Adrenal gland (tissue), 5 donors: ENCODE data around the gene PI4KA.
"Not testable (repeated sequence)": the region's sequence is repeated elsewhere in the genome, so short reads cannot be mapped to it uniquely, and the experiment has no call there.

Source experiments
- POLR2A ChIP-seq, 2 donors: fragments of 450-650 bp; IDR thresholded peaks; one replicate each; pipeline ENCODE4 v1.6.1; 2017; ENCODE audit warnings: antibody characterized with exemption in 2 of 2, mild to moderate bottlenecking in 2 of 2, moderate library complexity in 1 of 2
- TF ChIP-seq, protein P1 (sequence below), 6 experiments: fragments of 450-650 bp in 4 of 6; fragments of 200-600 bp in 2 of 6; sonication (generic) in 1 of 6; IDR thresholded peaks; 1 replicate in 5 of 6; 2 replicates in 1 of 6; pipeline versions ENCODE4 v1.5.1 to v1.8.0; 2016 to 2021; ENCODE audit warnings: antibody characterized with exemption in 6 of 6, mild to moderate bottlenecking in 2 of 6, moderate library complexity in 1 of 6
- donor health status: DM: no; HTN: no; CAD: no.

DNA sequence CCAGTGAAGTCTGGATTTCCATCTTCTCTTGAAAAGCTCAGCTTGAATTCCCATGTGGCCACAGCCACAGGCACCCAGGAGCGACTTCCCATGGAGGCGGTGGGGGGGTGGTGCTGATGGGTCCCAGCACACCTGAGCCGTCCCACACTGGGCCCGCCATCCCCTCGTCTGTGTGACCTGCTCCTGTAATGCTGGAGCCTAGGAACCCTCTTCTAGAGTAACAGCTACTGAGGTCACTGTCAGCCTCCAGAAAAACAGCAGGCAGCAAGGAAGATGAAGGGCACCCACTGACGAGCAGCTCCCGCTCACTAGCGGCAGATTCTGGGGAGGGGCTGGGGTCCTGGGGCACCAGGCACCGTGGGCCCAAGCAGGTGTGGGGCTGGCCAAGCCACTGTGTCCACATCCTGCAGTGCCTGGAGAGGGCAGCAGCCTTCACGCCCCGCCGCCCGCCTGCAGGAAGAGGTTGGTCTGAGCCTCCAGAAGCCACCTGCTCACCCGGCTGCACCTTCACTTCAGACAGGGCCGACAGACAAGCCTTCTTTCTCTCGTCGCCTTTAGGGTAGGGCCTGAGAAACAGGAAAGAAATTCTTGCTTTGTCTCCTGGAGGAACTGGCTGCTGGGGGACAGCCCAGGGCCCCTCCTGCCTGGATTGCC lies 141.3 kb downstream of the PI4KA start:
- TF ChIP-seq, protein P1, sequence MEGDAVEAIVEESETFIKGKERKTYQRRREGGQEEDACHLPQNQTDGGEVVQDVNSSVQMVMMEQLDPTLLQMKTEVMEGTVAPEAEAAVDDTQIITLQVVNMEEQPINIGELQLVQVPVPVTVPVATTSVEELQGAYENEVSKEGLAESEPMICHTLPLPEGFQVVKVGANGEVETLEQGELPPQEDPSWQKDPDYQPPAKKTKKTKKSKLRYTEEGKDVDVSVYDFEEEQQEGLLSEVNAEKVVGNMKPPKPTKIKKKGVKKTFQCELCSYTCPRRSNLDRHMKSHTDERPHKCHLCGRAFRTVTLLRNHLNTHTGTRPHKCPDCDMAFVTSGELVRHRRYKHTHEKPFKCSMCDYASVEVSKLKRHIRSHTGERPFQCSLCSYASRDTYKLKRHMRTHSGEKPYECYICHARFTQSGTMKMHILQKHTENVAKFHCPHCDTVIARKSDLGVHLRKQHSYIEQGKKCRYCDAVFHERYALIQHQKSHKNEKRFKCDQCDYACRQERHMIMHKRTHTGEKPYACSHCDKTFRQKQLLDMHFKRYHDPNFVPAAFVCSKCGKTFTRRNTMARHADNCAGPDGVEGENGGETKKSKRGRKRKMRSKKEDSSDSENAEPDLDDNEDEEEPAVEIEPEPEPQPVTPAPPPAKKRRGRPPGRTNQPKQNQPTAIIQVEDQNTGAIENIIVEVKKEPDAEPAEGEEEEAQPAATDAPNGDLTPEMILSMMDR (IDR thresholded peaks at IDR 0.05), result not testable (repeated sequence)
- TF ChIP-seq POLR2A (IDR thresholded peaks at IDR 0.05), result not testable (repeated sequence)
